Stimulated activated CD8-positive, alpha-beta memory T cell treated with anti-CD3 and anti-CD28 coated beads, Interleukin-12 subunit alpha, Interleukin-12 subunit beta, amount 100 ng/mL, for 24 hours (primary cell): ENCODE measurements around the gene GMDS.
"Not testable (repeated sequence)": the region's sequence is repeated elsewhere in the genome, so short reads cannot be mapped to it uniquely, and the experiment has no call there.

Experiments used
- DNase-seq: peaks from one replicate; pipeline ENCODE4 v3.0.0-alpha.2; 2020; ENCODE audit errors: extremely low read depth

GMDS gene

DNA sequence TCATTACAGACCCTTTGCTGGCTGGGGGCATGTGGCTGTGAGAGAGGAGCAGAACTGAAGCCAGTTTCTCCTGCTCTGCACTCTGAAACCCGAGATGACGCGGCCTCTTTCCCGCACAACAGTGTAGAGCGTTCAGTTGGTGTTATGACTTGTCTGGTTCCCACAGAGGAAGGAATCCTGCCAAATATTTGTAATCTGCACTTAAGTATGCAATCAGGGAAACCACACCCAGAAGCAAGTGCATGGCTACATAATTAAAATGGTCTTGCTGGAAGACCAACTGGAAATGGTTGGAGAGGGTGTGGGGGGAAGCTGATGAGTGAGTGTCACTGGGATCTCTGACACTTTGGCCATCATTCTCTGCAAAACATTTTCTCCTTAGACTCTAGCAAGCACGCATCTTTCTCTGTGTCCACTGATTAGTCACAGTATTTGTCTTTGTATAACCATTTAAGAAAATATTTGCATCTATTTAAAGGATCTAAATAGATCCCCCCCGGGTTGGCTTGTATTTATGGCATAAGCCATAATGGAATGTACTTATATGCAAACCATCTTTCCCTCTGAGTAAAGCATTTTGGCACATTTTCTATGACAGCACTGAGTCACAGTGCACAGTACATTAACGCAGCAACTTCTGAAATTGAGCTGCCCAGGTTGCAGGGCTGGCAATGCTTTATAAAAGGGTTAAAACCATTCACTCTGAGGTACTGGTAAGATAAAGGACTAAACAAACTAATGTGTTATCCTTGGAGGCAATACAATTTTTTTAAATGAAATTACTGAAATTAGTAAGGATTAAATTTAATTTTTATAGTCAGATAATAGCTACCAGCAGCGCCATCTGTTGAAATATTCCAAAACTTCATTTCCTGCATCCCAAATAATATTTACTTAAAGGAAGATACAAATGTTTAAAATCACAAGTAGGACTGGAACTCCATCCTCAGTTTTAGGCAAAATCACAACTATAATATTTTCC is 559.0 kb downstream of the GMDS start:
- no peak for DNase-seq

DNA sequence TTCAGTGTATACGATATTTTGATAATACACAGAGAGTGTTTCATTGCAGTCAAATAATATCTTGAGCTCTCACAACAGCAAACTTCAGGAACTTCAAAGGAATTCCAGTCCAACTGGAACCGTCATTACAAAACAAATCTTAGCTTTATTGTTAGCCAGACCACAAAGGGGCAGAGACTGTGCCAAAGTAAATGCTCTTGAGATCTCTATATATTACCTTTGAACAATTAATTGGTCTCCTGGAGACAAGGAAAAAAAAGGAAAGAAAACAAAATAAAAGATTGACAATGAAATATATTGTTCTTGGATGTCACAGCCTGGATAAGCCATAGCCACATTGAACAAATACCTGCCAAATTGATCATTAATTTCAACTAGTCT is 565.7 kb downstream of the GMDS start:
- DNase-seq = no peak

DNA sequence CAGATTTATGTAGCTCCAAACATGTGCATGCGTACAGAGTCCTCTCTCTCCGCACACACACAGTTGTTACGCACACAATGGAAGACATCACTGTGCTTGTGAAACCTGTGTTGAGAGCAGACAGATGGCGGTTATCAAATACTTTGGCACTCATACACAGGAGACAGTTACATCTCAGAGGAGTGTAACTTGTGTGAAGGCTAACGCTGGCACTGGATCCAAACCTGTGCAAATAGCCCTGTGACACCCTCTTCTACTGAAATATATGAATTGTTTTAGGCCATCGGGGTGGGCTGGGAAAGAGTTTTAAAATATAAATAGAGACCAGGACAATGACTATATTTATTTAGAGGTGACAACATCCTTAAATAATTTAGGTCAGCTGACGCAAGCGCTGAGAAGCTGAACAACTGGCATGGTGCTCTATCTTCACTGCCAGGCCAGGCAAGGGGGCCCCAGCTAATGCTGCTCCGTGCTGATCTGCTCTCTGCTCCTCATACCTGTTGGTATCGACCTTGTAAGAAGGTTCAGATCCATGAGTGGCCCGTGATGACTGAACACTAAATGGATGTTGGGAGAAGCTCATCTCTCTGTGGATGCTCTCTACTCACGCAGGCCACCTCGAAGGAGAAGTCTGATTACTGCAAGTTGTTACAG is 566.2 kb downstream of the GMDS start:
- no peak for DNase-seq

GRCh38 chr6:1678201-1678600 is 567.2 kb downstream of the GMDS start:
- DNase-seq = no peak

DNA sequence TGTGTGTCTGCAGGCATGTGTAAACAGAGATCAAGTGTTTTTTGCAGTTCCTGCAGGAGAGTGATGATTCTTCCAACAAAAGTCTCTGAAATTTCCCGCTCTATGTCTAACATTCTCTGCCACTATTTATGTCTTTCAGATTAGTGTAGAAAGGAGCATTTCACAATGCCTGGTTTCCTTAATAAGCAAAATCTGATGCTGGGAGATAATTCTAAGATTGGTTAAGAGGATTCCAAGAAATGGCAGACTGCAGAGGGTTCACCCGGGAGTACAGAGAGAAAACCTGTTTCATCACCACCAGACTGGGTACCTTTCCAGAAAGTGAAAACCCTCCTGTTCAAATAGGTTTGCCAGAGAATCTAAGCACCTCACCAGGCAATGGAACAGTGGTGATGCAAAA is 573.0 kb downstream of the GMDS start:
- no peak for DNase-seq

- no peak for DNase-seq
Measured at GRCh38 chr6:1670711-1671462, 574.5 kb downstream of the GMDS start.

GRCh38 chr6:1669996-1670395 is 575.4 kb downstream of the GMDS start:
- DNase-seq = no peak

DNA sequence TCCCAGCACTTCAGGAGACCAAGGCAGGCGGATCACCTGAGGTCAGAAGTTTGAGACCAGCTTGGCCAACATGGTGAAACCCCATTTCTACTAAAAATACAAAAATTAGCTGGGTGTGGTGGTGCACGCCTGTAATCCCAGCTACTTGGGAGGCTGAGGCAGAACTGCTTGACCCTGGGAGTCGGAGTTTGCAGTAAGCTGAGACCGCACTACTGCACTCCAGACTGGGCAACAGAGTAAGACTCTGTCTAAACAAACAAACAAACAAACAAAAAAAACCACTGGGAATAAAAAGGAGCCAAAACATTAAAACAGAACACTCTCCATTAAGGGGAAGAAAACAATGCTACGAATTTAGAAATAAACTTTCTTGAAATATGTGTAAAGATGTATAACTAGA is 576.9 kb downstream of the GMDS start:
- DNase-seq = not testable (repeated sequence)

- DNase-seq = no peak
Measured at GRCh38 chr6:1667805-1668175, 577.6 kb downstream of the GMDS start.

DNA sequence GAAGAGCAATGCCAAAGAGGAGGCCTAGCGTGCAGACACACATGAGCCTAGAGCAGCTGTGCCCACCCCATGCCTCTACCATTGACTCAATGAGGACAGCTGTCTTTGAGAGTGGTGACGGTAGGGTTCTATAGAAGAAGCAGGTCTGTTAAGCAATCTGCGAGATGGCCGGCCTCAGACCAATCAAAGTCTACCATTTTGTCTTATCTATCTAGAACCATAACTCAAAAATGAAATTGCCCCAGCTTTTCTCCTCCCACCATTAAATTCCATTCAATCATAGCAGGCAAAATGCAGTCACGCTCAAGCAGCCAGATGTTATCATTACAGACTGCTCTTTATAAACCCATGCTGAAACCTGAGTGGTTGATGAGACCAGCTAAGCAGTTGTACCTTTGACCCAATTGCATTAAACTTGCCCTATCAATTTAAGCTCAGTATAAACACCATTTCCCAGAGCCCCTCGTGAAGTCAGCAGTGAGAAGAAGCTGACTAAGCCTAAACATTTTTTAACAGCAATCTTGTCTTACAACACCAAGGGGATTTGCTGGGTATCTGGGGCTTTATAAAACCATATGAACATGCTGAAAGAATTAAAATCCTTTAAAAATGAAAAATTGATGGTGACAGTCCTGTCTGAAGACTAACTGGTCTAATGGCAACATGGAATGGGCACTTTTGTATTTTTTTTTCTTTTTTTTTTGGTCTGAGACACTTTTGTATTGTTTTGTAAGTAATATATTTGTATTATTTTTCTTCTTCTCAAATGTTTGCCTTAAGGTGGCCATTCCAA is 578.2 kb downstream of the GMDS start:
- DNase-seq = no peak

GRCh38 chr6:1665214-1665613 is 580.2 kb downstream of the GMDS start:
- no peak for DNase-seq

DNA sequence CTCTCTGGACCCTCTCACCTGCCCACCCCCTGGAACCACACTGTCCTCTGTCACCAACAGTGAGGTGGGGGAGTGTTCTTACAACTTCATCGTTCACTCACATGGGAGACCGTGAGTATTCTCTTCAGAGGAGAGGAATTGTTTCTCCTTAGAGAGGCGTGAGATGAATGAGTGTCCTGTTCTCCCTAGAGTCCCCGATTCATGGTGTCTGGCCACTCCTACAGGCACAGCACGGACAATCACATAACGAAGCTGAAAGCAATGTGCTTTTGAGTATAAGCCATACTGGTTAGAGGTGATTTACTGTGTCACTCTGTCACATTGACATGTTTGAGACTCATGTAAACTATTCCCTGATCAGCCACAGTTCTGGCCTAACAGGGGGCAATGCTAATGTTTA is 581.1 kb downstream of the GMDS start:
- no peak for DNase-seq

GRCh38 chr6:1663511-1663910 is 581.9 kb downstream of the GMDS start:
- no peak for DNase-seq

DNA sequence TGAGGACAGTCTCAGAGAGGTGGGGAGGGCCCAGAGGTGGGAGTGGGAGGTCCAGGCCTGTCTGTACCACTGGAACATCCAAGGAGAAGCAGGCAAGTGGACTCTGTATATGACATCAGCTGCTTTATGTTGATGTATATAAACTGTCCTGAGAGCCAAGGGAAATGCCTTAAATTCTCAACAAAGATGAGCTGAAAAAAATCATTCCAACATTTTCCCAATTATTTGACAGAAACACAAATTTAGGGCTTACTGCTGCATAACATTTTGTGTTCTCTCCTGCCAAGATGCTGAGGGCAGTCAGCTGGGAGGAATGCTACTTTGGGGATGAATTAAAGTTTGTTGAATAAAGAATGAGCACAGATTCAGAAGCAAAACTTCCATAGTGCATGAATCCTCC is 582.9 kb downstream of the GMDS start:
- DNase-seq = no peak

DNA sequence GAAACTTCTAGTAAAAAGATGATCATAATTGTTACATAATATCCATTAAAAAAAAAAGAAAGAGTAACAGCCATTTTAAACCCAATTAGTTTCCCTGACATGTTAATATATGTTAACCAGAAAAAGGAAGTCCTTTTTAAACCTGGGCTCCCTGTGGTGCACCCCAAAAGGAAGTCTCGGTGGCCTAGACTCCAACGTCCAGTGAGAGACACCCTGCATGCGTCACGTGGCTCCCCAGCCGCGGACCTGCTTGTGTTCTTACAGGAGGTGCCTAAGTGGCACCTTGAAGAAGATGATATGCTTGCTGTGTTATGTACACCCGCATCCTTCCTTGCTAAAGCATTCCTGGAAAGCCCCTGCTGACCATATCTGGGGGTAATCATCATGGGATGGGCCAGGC is 585.6 kb downstream of the GMDS start:
- no peak for DNase-seq

DNA sequence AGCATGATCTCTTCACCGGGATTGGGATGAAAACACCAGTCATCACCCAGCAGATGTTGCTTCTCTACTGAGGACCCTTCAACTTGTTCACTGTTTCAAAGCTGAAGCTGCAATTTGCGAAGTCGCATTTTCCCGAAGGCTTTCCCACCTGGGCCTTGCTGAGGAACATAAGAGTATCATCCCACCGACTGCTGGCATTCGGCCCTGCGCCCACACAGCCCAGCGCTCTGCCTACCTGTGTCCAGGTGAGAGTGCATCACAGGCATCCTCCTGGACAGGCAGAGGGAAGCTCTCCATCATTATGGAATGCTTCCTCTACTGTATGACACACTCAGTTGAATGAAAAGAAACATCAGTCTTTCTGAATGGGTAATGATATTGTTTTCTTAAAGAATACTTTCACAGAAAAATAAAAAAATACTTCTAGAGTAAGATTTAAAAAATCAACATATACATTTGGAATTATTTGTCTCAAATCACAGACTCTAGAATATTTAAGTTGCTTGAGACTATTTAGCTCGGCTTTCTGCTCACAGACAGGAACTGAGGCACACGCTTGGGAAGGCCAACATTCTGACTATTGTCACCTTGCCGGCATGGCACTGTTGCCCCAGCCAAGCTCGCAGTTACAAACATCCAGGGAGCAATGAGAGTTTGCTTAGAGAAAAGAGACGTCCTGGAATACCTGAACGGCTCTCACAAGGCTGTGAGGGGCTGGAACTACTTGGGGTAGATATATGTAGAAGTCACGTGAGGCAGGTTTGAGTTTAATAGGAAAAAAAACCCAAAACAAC is 587.0 kb downstream of the GMDS start:
- DNase-seq = no peak

GRCh38 chr6:1657771-1658165 is 587.6 kb downstream of the GMDS start:
- DNase-seq = no peak

- DNase-seq = no peak
Measured at GRCh38 chr6:1657116-1657770, 588.2 kb downstream of the GMDS start.

DNA sequence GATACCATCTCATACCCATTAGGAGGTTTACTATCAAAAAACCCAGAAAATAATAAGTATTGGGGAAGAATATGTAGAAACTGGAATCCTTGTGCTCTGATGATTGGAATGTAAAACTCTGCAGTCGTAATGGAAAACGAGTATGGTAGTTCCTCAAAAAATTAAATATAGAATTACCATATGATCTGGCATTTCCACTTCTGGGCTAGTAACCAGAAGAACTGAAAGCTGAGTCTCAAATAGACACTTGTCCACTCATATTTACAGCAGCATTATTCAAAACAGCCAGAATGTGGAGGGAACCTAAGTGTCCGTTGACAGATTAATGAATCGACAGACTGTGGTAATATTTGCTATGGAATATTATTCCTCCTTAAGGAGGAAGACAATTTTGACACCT is 591.4 kb downstream of the GMDS start:
- DNase-seq = no peak

- DNase-seq = no peak
Measured at GRCh38 chr6:1652842-1653241, 592.6 kb downstream of the GMDS start.
